Measurements from ENCODE around the gene CXCR4. TPM values are rescaled to one million over a fixed set of nuclear protein-coding genes. Genes with fewer than 3 reads are reported as not detected.
"Not testable (repeated sequence)": the region's sequence is repeated elsewhere in the genome, so short reads cannot be mapped to it uniquely, and the experiment has no call there.

Gene CXCR4
- total RNA-seq, 1 donor from 2014 or later: 3.6 TPM

GRCh38 chr2:136114382-136114781 is 3.6 kb downstream of the CXCR4 start:
- ATAC-seq: no peak

DNA sequence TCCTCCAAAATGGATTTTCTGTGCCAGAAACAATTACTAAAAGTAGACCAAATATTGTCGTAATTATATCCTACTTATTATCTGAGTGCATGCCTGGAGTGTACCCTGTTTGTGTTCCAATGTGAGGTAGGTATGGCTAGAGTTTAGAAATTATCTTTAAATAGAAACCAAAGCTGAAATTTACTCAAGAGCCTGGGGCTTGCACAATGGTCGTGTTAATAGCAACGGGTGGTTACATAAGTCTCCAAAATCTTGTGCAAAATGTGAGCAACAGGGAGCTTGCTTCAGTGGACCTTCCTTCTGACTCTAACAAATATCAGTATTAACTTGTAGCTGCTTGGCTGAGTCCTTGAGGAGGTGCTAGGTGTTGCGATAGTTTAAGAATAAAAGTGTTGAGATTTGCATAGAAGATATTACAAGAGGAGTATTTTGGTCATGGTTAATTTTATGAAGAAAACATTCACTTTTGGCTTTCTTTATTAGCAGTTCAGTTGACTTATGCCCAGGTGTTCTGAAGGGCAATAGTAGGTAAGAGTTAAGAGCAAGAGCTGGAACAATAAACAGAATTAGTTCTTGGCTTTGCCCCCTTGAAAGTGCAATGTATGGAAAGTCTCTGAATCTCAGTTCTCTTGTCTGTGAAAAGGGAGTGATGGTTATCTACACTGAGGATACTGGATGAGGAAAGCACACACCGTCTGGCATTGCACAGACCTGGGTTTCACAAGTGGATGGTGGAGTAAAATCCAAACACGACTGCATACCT is 4.6 kb downstream of the CXCR4 start:
- no peak for ATAC-seq

DNA sequence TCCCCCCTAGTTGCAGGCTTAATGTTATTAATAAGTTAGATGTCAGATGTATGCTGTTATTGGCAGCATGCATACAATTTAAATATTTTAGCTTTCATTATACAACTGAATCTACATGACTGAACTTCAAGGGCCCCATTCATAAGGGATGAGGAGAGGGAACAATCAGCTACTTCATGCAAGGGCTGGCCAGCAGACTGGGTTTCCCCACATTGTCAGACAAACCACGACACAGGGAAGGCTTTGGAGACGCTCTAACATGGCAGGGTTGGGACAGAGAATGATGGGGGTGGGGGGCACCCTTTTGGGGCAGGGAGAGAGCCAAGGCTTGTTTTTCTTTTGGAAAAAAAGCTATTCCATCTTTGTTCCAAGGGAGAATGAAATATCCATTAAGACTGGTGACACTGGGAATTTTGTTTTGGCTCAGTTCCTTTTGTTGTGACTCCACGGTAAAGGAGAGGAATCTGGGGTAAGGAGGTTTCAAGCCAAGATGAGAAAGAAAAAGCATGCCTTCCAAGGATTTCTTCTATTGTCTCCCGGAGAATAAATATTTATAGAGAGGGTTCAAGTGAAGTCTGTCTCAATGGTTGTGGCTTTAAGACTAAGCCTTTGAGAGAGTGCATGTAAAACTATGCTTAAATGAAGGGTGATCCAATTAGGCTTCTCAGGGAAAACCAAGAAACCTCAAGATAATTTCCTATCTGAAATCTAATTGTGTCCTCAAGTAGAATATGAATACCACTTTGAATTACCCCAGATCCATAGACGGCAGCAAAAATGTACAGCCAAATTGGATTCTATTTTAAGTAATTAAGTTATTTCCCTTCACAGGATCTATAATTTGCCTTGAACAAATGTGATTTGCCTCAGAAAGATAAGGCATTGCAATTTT is 5.4 kb downstream of the CXCR4 start:
- ATAC-seq: no peak

GRCh38 chr2:136111711-136112110 is 6.2 kb downstream of the CXCR4 start:
- no peak for ATAC-seq

GRCh38 chr2:136110526-136110925 is 7.4 kb downstream of the CXCR4 start:
- no peak for ATAC-seq

DNA sequence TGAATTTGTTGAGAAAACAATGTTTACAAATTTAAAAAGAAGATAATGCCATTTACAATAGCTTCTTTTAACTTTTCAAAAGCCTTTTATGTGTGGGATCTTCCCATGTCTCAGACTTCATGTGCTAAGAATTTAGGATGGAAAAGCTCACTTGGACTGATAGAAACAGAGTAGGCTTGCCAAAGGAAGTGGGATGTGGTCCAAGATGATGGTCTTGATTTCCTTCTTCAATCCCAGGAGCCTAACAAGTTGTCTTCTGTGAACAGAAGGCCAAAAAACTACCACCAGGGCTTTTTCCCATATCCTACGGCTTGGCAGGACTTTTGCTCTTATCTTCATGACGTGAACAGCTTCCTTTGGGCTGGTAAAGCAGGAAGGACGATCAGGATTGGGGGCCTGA is 9.5 kb downstream of the CXCR4 start:
- no peak for ATAC-seq

DNA sequence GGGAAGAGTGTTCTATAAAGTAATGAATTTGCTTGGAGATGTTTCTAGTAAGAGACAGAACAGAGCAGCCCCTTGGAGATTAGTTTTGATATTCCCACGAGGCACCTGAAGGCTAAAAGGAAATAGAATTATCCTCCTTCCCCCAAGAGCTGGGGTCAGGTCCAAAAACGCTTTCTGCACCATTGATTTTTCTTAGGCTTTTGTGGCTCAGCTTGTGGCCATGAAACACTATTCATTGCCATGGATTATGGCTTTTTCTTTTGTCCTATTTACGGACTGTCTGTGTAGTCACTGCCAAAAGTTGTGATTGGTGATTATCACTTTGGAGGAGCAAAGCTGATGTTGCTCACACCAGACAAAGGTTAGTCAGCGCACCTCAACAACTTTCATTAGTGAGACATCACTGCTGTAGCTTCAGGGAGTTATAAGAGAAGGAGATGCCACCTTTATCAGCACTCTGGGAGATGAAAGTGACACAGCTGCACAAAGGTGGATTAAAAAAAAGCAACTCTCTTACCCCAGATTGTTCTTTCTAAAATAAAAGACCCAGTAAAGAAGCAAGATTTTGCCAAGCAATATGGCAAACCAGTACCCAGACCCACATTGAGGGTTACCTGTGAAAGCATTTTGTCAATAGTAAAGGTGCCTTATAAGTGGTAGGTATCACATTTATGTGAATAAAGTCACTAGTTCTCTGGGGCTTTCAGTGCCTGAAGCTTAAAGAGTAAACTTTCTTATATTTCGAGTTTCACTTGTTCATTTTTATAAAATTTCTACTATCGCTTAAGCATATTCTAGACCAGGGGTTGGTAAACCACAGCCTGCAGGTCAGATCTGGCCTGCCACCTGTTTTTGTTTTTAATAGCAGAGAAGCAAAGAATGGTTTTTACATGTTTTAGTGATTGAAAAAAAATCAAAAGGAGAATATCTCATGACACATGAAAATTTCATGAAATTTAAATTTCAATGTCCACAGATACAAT is 10.6 kb downstream of the CXCR4 start:
- ATAC-seq: no peak

- no peak for ATAC-seq
Measured at GRCh38 chr2:136106505-136106904, 11.4 kb downstream of the CXCR4 start.

GRCh38 chr2:136104977-136105376 is 13.0 kb downstream of the CXCR4 start:
- ATAC-seq: no peak

DNA sequence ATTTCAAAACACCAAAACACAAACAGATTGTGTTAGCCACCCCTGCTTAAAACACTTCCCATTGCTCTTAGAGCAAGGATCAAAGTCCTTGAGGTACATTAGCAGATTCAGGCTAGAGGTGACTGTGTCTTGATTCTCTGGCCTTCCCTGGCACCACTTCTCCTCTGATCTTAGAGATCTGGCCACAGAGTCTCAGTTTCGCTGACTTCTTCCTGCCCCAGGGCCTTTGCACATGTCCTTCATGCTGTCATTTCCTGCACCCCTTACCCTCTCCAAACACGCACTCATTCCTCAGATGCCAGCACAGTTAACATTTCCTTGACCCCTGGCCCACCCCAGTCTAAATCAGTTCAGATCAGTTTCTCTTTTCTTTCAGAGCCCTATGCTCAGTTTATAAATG is 16.9 kb downstream of the CXCR4 start:
- ATAC-seq: no peak

DNA sequence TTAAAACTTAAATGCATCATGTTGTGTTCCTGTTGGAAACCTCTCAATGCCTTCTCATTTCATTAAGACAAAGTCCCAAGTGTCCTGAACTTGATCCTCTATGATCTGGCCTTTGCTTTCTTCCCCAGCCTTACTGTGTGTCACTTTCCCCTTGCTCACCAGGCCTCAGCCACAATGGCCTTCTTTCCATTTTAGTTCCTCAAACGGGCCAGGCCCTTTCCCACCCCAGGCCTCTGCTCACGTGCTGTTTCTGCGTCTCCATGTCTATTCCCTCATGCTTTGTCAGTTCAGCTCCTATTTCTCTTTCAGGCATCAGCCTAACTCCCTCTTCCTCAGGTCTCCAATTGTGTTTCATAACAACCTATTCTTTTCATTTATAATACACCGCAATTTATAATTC is 19.5 kb downstream of the CXCR4 start:
- no peak for ATAC-seq

DNA sequence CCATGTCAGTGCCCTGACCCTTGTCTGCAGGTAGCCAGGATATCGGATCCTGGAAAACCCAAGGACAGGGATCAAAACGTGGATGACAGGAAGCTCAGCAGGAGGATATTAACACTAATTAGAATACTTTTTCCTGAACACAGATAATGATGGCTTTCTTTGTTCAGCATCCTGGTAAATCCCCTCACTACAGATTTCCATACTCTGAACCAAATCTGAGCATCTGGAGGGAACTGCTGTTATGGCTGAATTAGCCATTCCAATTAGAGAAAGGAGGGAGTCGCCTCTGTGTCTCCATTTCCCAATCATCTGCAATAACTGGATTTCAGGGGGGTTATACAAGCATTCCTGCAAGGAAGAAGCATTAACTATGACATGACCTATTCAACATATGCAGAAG is 24.4 kb downstream of the CXCR4 start:
- no peak for ATAC-seq

DNA sequence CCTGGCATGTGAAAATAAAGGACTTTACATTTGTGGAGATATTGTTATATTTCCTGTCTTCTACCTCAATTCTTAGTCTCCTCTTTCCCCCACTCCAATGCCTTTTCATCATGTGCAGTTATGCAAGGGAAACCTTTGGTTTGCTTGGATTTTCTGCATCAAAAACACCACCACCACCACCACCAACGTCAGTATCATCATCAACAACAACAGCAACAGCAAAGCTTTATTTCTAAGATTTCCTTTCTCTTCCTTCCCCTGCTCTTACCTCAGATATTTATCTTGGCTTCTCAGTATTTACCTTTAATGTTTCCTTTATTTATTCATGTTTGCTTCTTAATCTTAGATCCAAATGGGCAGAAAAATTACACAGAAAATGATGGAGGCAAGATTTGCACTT is 26.1 kb downstream of the CXCR4 start:
- no peak for ATAC-seq

DNA sequence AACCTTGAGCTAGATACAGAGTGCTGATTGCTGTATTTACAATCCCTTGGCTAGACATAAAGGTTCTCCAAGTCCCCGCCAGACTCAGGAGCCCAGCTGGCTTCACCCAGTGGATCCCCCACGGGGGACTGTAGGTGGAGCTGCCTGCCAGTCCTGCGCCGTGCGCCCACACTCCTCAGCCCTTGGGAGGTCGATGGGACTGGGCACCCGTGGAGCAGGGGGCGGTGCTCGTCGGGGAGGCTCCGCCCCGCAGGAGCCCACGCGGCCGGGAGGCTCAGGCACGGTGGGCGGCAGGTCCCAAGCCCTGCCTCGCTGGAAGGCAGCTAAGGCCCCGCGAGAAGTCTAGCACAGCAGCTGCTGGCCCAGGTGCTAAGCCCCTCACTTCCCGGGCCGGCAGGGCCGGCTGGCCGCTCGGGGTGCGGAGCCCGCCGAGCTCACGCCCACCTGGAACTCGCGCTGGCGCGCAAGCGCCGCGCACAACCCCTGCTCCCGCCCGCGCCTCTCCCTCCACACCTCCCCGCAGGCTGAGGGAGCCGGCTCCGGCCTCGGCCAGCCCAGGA is 30.0 kb downstream of the CXCR4 start:
- ATAC-seq: not testable (repeated sequence)

- no peak for ATAC-seq
Measured at GRCh38 chr2:136086253-136087016, 31.5 kb downstream of the CXCR4 start.

DNA sequence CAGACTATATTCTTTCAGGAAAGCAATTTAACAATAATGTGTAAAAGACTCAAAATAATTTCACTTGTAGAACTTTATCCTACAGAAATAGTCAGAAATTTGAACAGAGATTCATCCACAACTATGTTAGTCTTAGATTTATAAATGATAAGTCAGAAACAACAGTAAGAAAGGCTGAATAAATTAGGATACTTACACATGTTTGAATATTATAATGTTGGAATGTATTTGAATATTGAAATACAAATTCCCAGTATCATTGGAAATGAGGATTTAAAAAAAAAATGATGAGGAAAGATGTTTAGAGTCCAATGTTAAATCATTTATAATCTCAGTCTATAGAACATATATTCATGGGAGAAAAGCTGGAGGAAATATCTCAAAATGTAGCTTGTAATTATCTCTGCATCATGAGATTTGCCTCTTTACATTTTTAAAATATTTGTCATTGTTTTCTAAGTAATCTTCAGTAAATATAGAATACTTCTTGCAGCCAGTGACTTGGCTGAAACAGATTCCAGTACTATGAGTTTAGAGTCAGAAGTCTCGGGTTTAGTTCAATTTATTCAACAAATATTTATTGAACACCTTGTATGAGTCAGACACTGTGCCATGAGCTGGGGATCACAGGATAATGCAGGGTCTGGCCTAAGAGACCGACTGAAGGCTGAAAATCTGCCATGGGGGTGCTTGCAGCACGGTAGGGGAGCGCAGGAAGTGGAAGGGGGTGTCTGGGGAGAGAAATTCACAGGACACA is 32.3 kb downstream of the CXCR4 start:
- ATAC-seq: no peak

GRCh38 chr2:136081582-136082210 is 36.3 kb downstream of the CXCR4 start:
- ATAC-seq: no peak

- ATAC-seq: no peak
Measured at GRCh38 chr2:136080114-136080513, 37.8 kb downstream of the CXCR4 start.

GRCh38 chr2:136077107-136077506 is 40.8 kb downstream of the CXCR4 start:
- ATAC-seq: no peak

DNA sequence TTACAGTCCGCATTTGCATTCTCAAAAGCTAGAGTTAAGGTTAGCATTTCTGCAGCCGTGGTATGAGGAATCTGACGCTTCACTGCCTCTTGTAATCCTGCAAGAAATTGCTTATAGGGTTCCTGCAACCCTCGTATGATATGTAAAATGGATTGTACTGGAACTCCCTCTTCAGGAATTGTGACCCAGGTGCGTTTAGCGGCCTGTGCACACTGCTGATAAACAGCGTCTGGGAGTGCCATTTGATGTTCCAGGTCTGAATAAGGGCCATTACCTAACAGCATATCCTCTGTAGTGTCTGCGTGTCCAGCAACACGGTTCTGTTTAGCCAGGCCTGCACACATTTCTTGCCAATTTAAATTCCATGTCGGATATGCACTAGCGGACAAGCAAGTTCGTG is 42.5 kb downstream of the CXCR4 start:
- no peak for ATAC-seq

Measured in esophagus mucosa (tissue), 1 donor.